ENCODE results near the gene ABHD12. TPM values are rescaled to one million over a fixed set of nuclear protein-coding genes. Genes with fewer than 3 reads are reported as not detected.

The ABHD12 gene
- total RNA-seq, 2 experiments from 2014 or later: 17.4 to 18.7 TPM

DNA sequence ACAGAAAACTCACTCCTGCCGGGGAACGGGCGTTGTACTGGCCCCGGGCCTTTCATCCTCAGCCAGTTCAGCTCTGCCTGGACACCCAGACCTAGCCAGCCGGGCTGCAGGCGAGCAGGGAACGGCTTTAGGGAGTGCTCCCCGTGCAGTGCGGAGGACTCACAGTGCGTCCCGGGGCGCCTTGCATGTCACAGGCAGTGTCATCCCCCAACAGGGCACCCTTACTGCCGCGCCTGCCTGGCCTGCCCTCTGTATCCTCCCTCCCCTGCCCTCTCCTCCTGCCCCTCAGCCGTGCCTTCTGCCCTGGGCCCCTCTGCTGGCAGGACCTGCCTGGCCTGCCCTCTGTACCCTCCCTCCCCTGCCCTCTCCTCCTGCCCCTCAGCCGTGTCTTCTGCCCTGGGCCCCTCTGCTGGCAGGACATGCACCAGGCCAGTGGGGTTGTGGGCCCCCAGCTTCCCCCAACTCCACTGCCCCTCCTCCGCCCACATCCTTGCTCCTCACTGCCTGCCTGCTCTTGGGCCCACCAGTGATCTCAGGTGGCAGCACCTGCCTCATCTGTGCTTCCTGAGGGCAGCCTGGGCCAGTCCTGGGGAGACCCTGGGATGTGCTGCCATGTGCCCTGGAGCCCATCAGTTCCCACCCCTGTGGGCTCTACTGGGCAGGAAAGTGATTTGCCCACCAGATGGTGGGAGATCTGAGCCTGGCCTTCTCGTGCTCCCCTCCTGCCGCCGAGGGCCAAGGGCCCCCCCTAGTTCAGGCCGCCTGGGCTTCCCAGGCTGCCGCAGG is 99.8 kb downstream of the ABHD12 start:
- CTCF ChIA-PET: interaction anchor here (0.7 kb wide), 1 partner anchor 61 kb away, joined by 3 read pairs; no protein-coding TSS in a partner anchor

GRCh38 chr20:25289886-25290597 is 100.6 kb downstream of the ABHD12 start:
- Mint-ChIP-seq H3K9me3 (ENCODE audit: low read depth) (no peaks in the 10 kb centered on the region), H3K4me3 (no peak overlapping the region), H3K4me1 (no peaks in the 10 kb centered on the region), H3K27ac (peak overlapping the region; percentile 23), H3K27me3 (no peaks in the 10 kb centered on the region), H3K36me3 (ENCODE audit: low read depth) (peaks cover 16% of the 10 kb centered on the region)
- ATAC-seq (no peak), DNase-seq (no peak)
- ChIA-PET POLR2A (interaction anchor here (0.6 kb wide), 1 partner anchor 29 kb away, joined by 3 read pairs; no protein-coding TSS in a partner anchor), CTCF (interaction anchor here (0.6 to 0.7 kb wide), 2 partner anchors 53 to 62 kb away, joined by 3 read pairs; no protein-coding TSS in a partner anchor)
- intact Hi-C loops (cut with DNase I, micrococcal nuclease): no loop called here

More for the DNA sequence above, 99.8 kb downstream of the ABHD12 start:
- no peak overlapping the region for H3K4me3 Mint-ChIP-seq
- ATAC-seq (no peak), DNase-seq (no peak)
- peaks cover 12% of the 10 kb centered on the region for H3K36me3 Mint-ChIP-seq (ENCODE audit: low read depth)
- H3K27me3 Mint-ChIP-seq: no peaks in the 10 kb centered on the region
- H3K4me1 Mint-ChIP-seq: no peaks in the 10 kb centered on the region
- POLR2A ChIA-PET: no interaction called here
- intact Hi-C loops (cut with DNase I, micrococcal nuclease): no loop called here
- H3K27ac Mint-ChIP-seq: no peak overlapping the region
- H3K9me3 Mint-ChIP-seq (ENCODE audit: low read depth): no peaks in the 10 kb centered on the region

- H3K27ac Mint-ChIP-seq: no peak overlapping the region
- intact Hi-C loops (cut with DNase I, micrococcal nuclease): no loop called here
- H3K9me3 Mint-ChIP-seq (ENCODE audit: low read depth): no peaks in the 10 kb centered on the region
- H3K27me3 Mint-ChIP-seq: no peaks in the 10 kb centered on the region
- H3K4me3 Mint-ChIP-seq: no peak overlapping the region
- POLR2A ChIA-PET: no interaction called here
- H3K4me1 Mint-ChIP-seq: no peaks in the 10 kb centered on the region
- DNase-seq (peak; percentile 9), ATAC-seq (peak; percentile 80)
- CTCF ChIA-PET: no interaction called here
- peaks cover 15% of the 10 kb centered on the region for H3K36me3 Mint-ChIP-seq (ENCODE audit: low read depth)
These were observed 102.1 kb downstream of the ABHD12 start for GRCh38 chr20:25288291-25289181.

DNA sequence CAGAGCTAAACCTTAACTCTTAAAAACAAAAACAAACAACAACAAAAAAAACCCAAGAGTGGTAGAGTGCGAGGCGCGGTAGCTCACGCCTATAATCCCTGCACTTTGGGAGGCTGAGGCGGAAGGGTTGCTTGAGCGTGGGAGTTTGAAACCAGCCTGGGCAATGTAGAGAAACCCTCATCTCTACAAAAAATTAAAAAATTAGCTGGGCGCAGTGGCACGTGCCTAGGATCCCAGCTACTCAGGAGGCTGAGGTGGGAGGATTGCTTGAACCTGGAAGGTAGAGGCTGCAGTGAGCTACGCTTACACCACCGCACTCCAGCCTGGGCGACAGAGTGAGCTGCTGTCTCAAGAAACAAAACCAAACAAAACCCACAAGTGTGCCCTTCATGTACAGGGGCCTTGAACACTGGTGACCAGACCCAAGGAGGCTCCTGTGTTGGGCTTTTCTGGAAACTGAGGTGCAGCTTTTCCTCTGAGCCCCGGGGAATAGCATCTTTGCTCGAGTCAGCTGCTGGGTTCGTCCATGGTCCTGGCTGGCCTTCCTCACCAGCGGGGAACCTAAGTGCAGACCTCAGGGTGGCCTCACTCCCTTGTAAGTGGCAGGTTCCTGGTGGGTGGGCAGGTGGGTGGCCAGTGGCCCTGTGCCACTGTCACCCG is 102.9 kb downstream of the ABHD12 start:
- ATAC-seq: no peak
- H3K27me3 Mint-ChIP-seq: no peaks in the 10 kb centered on the region
- POLR2A ChIA-PET: interaction anchor here (0.6 kb wide), 2 partner anchors 141 to 226 kb away, joined by 3 to 4 read pairs; no protein-coding TSS in a partner anchor
- peak; percentile 2 for DNase-seq
- CTCF ChIA-PET: no interaction called here
- no peak overlapping the region for H3K27ac Mint-ChIP-seq
- H3K4me3 Mint-ChIP-seq: no peak overlapping the region
- H3K4me1 Mint-ChIP-seq: no peaks in the 10 kb centered on the region
- intact Hi-C loops (cut with DNase I, micrococcal nuclease): no loop called here
- peaks cover 15% of the 10 kb centered on the region for H3K36me3 Mint-ChIP-seq (ENCODE audit: low read depth)
- no peaks in the 10 kb centered on the region for H3K9me3 Mint-ChIP-seq (ENCODE audit: low read depth)

DNA sequence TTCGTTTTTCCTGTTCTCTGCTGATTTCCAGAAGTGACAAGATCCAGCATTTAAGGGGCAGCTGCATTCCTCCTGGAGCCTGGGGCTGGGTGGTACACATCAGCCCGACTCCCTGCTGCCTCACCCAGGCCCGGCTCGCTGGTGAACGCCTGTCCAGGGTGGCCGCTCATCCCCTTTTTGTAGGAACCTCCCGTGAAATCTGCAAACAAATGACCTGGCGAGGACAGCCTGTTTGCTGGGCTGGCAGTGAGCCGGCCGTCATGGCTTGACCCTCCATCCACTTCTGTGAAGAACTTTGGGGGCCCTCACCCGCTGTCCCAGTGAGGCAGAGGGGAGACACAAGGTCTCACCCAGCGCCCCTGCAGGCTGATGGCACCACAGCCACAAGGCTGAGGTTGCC is 103.7 kb downstream of the ABHD12 start:
- ChIA-PET POLR2A (no interaction called here), CTCF (no interaction called here)
- no peak overlapping the region for H3K27ac Mint-ChIP-seq
- ATAC-seq (no peak), DNase-seq (peak; percentile 1)
- intact Hi-C loops (cut with DNase I, micrococcal nuclease): no loop called here
- H3K27me3 Mint-ChIP-seq: no peaks in the 10 kb centered on the region
- no peak overlapping the region for H3K4me3 Mint-ChIP-seq
- H3K9me3 Mint-ChIP-seq (ENCODE audit: low read depth): no peaks in the 10 kb centered on the region
- peaks cover 20% of the 10 kb centered on the region for H3K36me3 Mint-ChIP-seq (ENCODE audit: low read depth)
- H3K4me1 Mint-ChIP-seq: no peaks in the 10 kb centered on the region

DNA sequence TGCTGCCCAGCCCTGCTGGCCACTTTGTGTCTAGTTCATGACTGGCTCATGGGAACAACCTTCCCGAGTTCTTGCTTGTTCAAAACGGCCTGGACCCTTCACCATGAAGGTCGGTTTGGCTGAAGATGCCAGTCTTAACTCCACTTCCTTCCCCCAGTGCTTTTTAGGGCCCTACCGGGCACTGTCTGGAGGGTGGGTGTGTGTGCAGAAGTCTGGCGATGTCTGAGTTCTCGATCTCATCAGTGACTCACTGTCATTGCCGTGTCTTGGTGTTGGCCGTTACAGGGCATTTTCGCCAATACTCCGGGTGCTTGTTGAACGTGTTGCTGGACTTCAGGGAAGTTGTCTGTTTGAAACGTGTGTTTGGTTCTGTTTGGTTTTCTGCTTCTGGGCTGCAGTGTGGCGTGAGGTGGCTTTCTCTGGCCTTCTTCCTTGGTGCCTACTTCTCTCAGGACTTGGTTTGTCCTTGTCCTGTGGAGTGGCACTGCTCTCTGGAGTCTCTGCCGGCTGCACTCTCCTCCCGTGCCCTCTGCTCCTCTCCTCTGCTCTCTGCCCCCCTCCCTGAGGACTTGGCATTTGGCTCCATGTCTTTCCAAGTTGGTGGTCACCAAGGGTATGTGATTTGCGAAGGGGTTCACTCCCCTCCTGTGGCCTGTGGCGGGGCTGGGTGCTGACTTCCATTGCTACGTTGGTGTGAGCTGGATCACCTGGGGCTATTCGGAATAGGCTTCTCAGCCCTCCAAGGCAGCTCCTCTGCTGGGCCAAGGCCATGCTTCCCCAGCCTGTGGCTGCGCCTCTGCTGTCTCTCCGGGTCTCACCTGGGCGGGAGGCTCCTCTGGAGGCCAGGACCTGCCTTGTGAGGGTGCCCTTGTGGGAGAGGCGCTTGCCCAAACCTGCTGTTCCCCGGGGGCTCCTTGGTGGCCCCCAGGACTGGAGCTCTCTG is 104.5 kb downstream of the ABHD12 start:
- H3K27me3 Mint-ChIP-seq: no peaks in the 10 kb centered on the region
- intact Hi-C loops (cut with DNase I, micrococcal nuclease): no loop called here
- no peak overlapping the region for H3K4me3 Mint-ChIP-seq
- ATAC-seq: no peak
- H3K27ac Mint-ChIP-seq: no peak overlapping the region
- peaks cover 16% of the 10 kb centered on the region for H3K36me3 Mint-ChIP-seq (ENCODE audit: low read depth)
- ChIA-PET CTCF (no interaction called here), POLR2A (no interaction called here)
- DNase-seq: peak; percentile 2
- no peaks in the 10 kb centered on the region for H3K9me3 Mint-ChIP-seq (ENCODE audit: low read depth)
- no peaks in the 10 kb centered on the region for H3K4me1 Mint-ChIP-seq

DNA sequence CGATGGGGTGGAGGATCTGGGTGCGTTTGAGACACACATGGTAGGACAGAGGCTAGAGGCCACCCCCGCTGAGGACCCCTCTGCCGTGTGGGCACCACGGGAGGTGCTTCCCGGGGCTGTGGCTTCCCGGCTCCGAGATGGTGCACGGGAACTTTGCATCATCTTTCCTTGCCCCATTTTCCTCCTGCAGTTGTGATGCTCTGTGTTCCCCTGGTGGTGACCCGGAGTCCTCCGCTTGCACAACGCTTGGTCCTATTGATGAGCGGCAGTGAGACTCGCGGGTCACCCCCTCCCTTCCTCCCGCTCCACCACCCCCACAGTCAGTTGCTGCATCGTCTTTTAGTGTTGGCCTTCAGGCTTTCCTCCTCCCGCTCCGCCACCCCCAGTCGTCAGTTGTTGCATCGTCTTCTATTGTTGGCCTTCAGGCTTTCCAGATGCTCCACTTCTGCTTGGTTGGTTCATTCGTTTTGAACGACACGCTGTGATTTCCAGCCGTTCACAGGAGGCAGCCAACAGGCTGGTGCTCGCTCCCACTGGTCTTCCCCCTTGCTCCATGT is 105.5 kb downstream of the ABHD12 start:
- no peaks in the 10 kb centered on the region for H3K27me3 Mint-ChIP-seq
- peak overlapping the region; percentile 38 for H3K27ac Mint-ChIP-seq
- no peak for ATAC-seq

DNA sequence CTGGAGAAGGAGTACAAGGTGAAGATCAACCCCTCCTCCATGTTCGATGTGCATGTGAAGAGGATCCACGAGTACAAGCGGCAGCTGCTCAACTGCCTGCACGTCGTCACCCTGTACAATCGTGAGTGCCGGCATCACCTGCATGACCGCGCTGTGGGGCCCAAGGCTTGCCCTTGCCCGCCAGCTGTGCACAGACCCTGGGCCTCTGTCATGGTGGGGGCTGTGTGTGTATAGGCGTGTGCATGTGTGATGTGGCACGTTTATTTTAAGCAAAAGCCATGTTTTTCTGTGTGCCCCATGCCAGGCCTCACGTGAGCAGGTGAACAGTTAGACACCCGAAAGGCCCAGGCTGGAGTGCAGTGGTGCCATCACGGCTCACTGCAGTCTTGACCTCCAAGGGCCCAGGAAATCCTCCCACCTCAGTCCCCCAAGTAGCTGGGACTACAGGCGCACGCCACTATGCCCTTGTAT is 106.5 kb downstream of the ABHD12 start:
- POLR2A ChIA-PET: no interaction called here
- Mint-ChIP-seq H3K27me3 (no peaks in the 10 kb centered on the region), H3K4me1 (no peaks in the 10 kb centered on the region), H3K27ac (no peak overlapping the region), H3K9me3 (ENCODE audit: low read depth) (no peaks in the 10 kb centered on the region), H3K4me3 (no peak overlapping the region), H3K36me3 (ENCODE audit: low read depth) (peaks cover 16% of the 10 kb centered on the region)
- CTCF ChIA-PET: interaction anchor here (0.6 kb wide), 1 partner anchor 14 kb away, joined by 3 read pairs; no protein-coding TSS in a partner anchor
- ATAC-seq (no peak), DNase-seq (peak; percentile 2)
- intact Hi-C loops (cut with DNase I, micrococcal nuclease): no loop called here

More for the DNA sequence above, 105.5 kb downstream of the ABHD12 start:
- Mint-ChIP-seq H3K4me3 (no peak overlapping the region), H3K36me3 (ENCODE audit: low read depth) (peaks cover 16% of the 10 kb centered on the region), H3K9me3 (ENCODE audit: low read depth) (no peaks in the 10 kb centered on the region), H3K4me1 (no peaks in the 10 kb centered on the region)
- CTCF ChIA-PET: no interaction called here
- intact Hi-C loops (cut with DNase I, micrococcal nuclease): no loop called here
- DNase-seq: peak; percentile 3
- POLR2A ChIA-PET: no interaction called here

DNA sequence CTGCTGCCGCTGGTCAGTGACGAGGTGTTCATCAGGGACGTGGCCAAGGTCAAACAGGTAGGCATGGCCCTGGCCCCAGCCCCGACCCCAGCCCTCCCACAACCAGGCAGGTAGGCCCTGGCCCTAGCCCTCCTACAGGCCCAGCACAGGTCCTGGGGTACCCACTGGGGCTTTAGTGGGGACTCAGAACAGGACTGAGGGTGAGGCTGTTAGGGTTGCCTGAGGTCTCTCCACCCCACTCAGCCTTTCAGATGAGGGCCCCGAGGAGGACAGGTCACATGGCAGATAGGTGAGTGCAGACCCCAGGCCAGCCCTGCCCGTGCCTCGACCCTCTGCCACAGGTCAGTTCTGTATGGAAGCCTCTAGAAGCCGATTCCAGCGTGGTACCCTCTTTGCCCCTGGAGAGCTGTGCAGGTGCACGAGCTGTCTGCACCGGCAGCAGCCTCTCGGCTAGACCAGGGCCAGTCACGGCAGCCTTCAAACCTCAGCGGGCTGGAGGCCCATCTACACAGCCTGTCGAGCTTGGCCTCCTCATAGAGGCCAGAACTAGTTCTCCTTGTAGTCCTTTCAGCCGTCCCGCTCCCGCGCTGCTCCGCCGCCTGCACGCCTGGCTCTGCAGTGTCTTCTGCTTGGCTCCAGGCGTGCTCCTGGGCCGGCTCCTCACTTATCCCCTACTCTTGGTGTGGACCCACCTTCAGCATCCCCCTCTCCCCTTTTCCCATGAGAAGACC is 107.2 kb downstream of the ABHD12 start:
- intact Hi-C loops (cut with DNase I, micrococcal nuclease): no loop called here
- CTCF ChIA-PET: no interaction called here
- H3K27me3 Mint-ChIP-seq: no peaks in the 10 kb centered on the region
- peaks cover 14% of the 10 kb centered on the region for H3K36me3 Mint-ChIP-seq (ENCODE audit: low read depth)
- H3K27ac Mint-ChIP-seq: no peak overlapping the region
- no peak overlapping the region for H3K4me3 Mint-ChIP-seq
- DNase-seq (peak; percentile 2), ATAC-seq (no peak)
- no peaks in the 10 kb centered on the region for H3K9me3 Mint-ChIP-seq (ENCODE audit: low read depth)
- POLR2A ChIA-PET: no interaction called here
- no peaks in the 10 kb centered on the region for H3K4me1 Mint-ChIP-seq
